Tibial artery (tissue), 4 donors: Measurements from ENCODE around the gene GAK.
A peak's percentile ranks its signal among the peaks of the same experiment; 100 is the strongest.

Source experiments
- DNase-seq, 2 donors: peaks; one replicate each; pipeline ENCODE4 v3.0.0-alpha.2; 2019
- H3K27ac ChIP-seq, 2 donors: fragments of 200-600 bp; sonication (generic) in 1 of 2; 1 replicate in 1 of 2; 2 replicates in 1 of 2; pipeline ENCODE4 v1.5.1; 2018 to 2019; ENCODE audit warnings: mild to moderate bottlenecking in 1 of 2
- H3K27me3 ChIP-seq, 2 donors: fragments of 200-600 bp; sonication (generic) in 1 of 2; one replicate each; pipeline versions ENCODE4 v1.5.1 to v1.6.0; 2016 to 2019
- H3K36me3 ChIP-seq, 3 donors: fragments of 200-600 bp; sonication (generic) in 2 of 3; one replicate each; pipeline ENCODE4 v1.5.1; 2016 to 2019; ENCODE audit warnings: mild to moderate bottlenecking in 2 of 3
- H3K4me1 ChIP-seq, 4 donors: fragments of 200-600 bp; sonication (generic) in 2 of 4; 1 replicate in 3 of 4; 2 replicates in 1 of 4; pipeline ENCODE4 v1.5.1; 2016 to 2019
- H3K4me3 ChIP-seq, 2 donors: fragments of 200-600 bp; sonication (generic) in 1 of 2; 1 replicate in 1 of 2; 2 replicates in 1 of 2; pipeline ENCODE4 v1.5.1; 2018 to 2019; ENCODE audit warnings: mild to moderate bottlenecking in 2 of 2
- H3K9me3 ChIP-seq, 3 donors: fragments of 200-600 bp; sonication (generic) in 1 of 3; one replicate each; pipeline ENCODE4 v1.5.1; 2016 to 2019
- CTCF ChIP-seq, 2 experiments: fragments of 200-600 bp in 1 of 2; fragments of 450-650 bp in 1 of 2; IDR thresholded peaks; one replicate each; pipeline ENCODE4 v1.5.1; 2017 to 2019; ENCODE audit warnings: antibody characterized with exemption in 2 of 2, mild to moderate bottlenecking in 1 of 2, moderate library complexity in 1 of 2
- intact Hi-C: fragments of 100-400 bp; cut with DNase I; formaldehyde crosslinking; loops from one replicate; pipeline ENCODE4 v1.15.0; 2023; ENCODE audit warnings: low total_unique reads

Gene GAK

GRCh38 chr4:822361-823175 is 109.5 kb downstream of the GAK start:
- H3K4me3 ChIP-seq: no peak overlapping the region
- no peaks in the 10 kb centered on the region for H3K36me3 ChIP-seq
- no peak overlapping the region for H3K27ac ChIP-seq
- peaks cover 0 to 4% (median 0%) of the 10 kb centered on the region in 3 donors for H3K9me3 ChIP-seq
- H3K27me3 ChIP-seq: peaks cover 8 to 94% of the 10 kb centered on the region in 2 donors
- peak in 1 of 2 donors; percentile 3 for DNase-seq
- intact Hi-C loops: no loop called here
- no peak for TF ChIP-seq CTCF (IDR thresholded peaks at IDR 0.05)
- H3K4me1 ChIP-seq: peaks cover 0 to 24% (median 18%) of the 10 kb centered on the region in 4 donors

GRCh38 chr4:821631-822030 is 110.5 kb downstream of the GAK start:
- no peak for DNase-seq
- Histone ChIP-seq H3K9me3 (peaks cover 0 to 4% (median 0%) of the 10 kb centered on the region in 3 donors), H3K4me3 (no peak overlapping the region), H3K4me1 (peaks cover 0 to 18% (median 13%) of the 10 kb centered on the region in 4 donors), H3K27me3 (peaks cover 4 to 86% of the 10 kb centered on the region in 2 donors), H3K36me3 (no peaks in the 10 kb centered on the region), H3K27ac (no peak overlapping the region)
- intact Hi-C loops: no loop called here
- TF ChIP-seq CTCF (IDR thresholded peaks at IDR 0.05): no peak

GRCh38 chr4:821181-821591 is 110.9 kb downstream of the GAK start:
- no peak overlapping the region for H3K27ac ChIP-seq
- H3K4me1 ChIP-seq: peaks cover 0 to 15% (median 10%) of the 10 kb centered on the region in 4 donors
- H3K4me3 ChIP-seq: no peak overlapping the region
- peaks cover 2 to 86% of the 10 kb centered on the region in 2 donors for H3K27me3 ChIP-seq
- TF ChIP-seq CTCF (IDR thresholded peaks at IDR 0.05): no peak
- DNase-seq: no peak
- no peaks in the 10 kb centered on the region for H3K36me3 ChIP-seq
- peaks cover 0 to 4% (median 0%) of the 10 kb centered on the region in 3 donors for H3K9me3 ChIP-seq
- intact Hi-C loops: no loop called here

- peaks cover 0 to 4% (median 0%) of the 10 kb centered on the region in 3 donors for H3K9me3 ChIP-seq
- peaks cover 0 to 11% (median 6%) of the 10 kb centered on the region in 4 donors for H3K4me1 ChIP-seq
- intact Hi-C loops: no loop called here
- no peaks in the 10 kb centered on the region for H3K36me3 ChIP-seq
- TF ChIP-seq CTCF (IDR thresholded peaks at IDR 0.05): no peak
- H3K27ac ChIP-seq: no peak overlapping the region
- H3K27me3 ChIP-seq: peaks cover 2 to 84% of the 10 kb centered on the region in 2 donors
- H3K4me3 ChIP-seq: no peak overlapping the region
- no peak for DNase-seq
Observed at GRCh38 chr4:820230-821172, 111.6 kb downstream of the GAK start.

GRCh38 chr4:819401-820229 is 112.5 kb downstream of the GAK start:
- Histone ChIP-seq H3K36me3 (no peaks in the 10 kb centered on the region), H3K4me3 (no peak overlapping the region), H3K4me1 (peaks cover 0 to 2% (median 0%) of the 10 kb centered on the region in 4 donors), H3K27ac (no peak overlapping the region), H3K27me3 (peaks cover 0 to 79% of the 10 kb centered on the region in 2 donors), H3K9me3 (peaks cover 0 to 4% (median 0%) of the 10 kb centered on the region in 3 donors)
- TF ChIP-seq CTCF (IDR thresholded peaks at IDR 0.05): no peak
- DNase-seq: no peak
- intact Hi-C loops: no loop called here
